ENCODE results near the gene FOXP4.

DNA sequence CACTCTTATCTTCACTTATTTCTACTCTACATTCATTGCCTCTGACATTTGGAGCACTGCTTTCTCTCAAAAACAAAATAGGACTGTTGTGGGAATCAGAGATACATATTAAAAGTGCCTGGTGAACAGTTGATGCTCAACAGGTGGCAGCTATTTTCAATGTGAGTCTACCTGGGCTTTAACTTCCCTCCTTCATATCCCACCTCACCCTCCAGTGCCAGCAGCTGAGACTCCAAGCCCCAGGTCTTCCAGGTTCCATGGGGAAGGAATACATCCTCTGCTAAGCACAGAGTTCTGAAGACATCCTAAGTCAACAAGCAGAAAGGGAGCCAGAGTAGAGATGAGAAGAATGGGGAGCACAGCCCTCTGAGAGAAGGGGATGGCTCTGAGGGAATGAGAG is 7.0 kb upstream of the FOXP4 start:
- TF ChIP-seq POLR2A (IDR thresholded peaks at IDR 0.05; ENCODE audit: low read length) (no peak), GATA1 (IDR thresholded peaks at IDR 0.05; ENCODE audit: low read depth, low read length) (no peak)
